Vagina (tissue), 2 donors: ENCODE data around the gene DDX11.

ENCODE experiments used
- CTCF ChIP-seq, 3 experiments: fragments of 450-650 bp in 2 of 3; fragments of 200-600 bp in 1 of 3; sonication (generic) in 1 of 3; IDR thresholded peaks; one replicate each; pipeline ENCODE4 v1.5.1; 2017 to 2019; ENCODE audit warnings: antibody characterized with exemption in 3 of 3, mild to moderate bottlenecking in 2 of 3, moderate library complexity in 2 of 3
- POLR2A ChIP-seq, 2 donors: fragments of 450-650 bp; IDR thresholded peaks; one replicate each; pipeline ENCODE4 v1.6.1; 2017; ENCODE audit warnings: antibody characterized with exemption in 2 of 2, mild to moderate bottlenecking in 2 of 2, moderate library complexity in 2 of 2
- POLR2AphosphoS5 ChIP-seq, 2 donors: sonication (generic); formaldehyde crosslinking; IDR thresholded peaks; one replicate each; pipeline ENCODE4 v1.9.0; 2017; ENCODE audit warnings: antibody characterized with exemption in 2 of 2, mild to moderate bottlenecking in 2 of 2, low read depth in 1 of 2; ENCODE audit not compliant: insufficient read depth in 1 of 2

GRCh38 chr12:31057671-31058070 lies 16.0 kb upstream of the DDX11 start:
- TF ChIP-seq POLR2AphosphoS5 (IDR thresholded peaks at IDR 0.05; ENCODE audit: insufficient read depth in 1 of 2, low read depth in 1 of 2) (no peak), CTCF (IDR thresholded peaks at IDR 0.05) (no peak), POLR2A (IDR thresholded peaks at IDR 0.05) (no peak)
